HepG2 (cell line): ENCODE data around the gene CLHC1. TPM values are rescaled to one million over a fixed set of nuclear protein-coding genes. Genes with fewer than 3 reads are reported as not detected.

Experiments
- ARNT ChIP-seq: fragments of 450-650 bp; IDR thresholded peaks from 2 replicates; pipeline ENCODE4 v1.6.1; 2017
- ATF3 ChIP-seq: sonication (generic); formaldehyde crosslinking; IDR thresholded peaks from 2 replicates; pipeline ENCODE4 v1.4.0; 2020; ENCODE audit warnings: missing genetic modification reagents
- CREB1 ChIP-seq, 2 experiments: fragments of 450-650 bp in 1 of 2; IDR thresholded peaks; 2 replicates each; pipeline ENCODE4 v1.6.1; 2016 to 2017; ENCODE audit warnings: control low read depth in 1 of 2, mild to moderate bottlenecking in 1 of 2, missing compliant biosample characterization in 1 of 2, missing genetic modification characterization in 1 of 2
- HNRNPUL1 ChIP-seq: fragments of 200-400 bp; formaldehyde crosslinking; IDR thresholded peaks from 2 replicates; pipeline ENCODE4 v1.6.1; 2017; ENCODE audit warnings: low read depth, mild to moderate bottlenecking, low read length, moderate library complexity
- KDM5B ChIP-seq: sonication (generic); formaldehyde crosslinking; IDR thresholded peaks from 2 replicates; pipeline ENCODE4 v1.4.0; 2020; ENCODE audit warnings: missing genetic modification reagents, mild to moderate bottlenecking, borderline replicate concordance
- MYC ChIP-seq: sonication (generic); formaldehyde crosslinking; IDR thresholded peaks from 2 replicates; pipeline ENCODE4 v1.9.0; 2021; ENCODE audit warnings: missing genetic modification reagents, borderline replicate concordance
- MYNN ChIP-seq: sonication (generic); formaldehyde crosslinking; IDR thresholded peaks from 2 replicates; pipeline ENCODE4 v1.4.0; 2020; ENCODE audit warnings: mild to moderate bottlenecking, low read depth, missing genetic modification reagents
- PAXIP1 ChIP-seq: sonication (generic); formaldehyde crosslinking; conservative IDR thresholded peaks from 2 replicates; pipeline ENCODE4 v1.4.0; 2020; ENCODE audit warnings: mild to moderate bottlenecking, missing genetic modification reagents, moderate library complexity
- RFX1 ChIP-seq: fragments of 450-650 bp; IDR thresholded peaks from 2 replicates; pipeline ENCODE4 v1.6.1; 2017
- ZKSCAN1 ChIP-seq: fragments of 150-350 bp; IDR thresholded peaks from 2 replicates; pipeline ENCODE4 v1.6.1; 2014; ENCODE audit warnings: low read length
- ZKSCAN5 ChIP-seq: sonication (generic); formaldehyde crosslinking; IDR thresholded peaks from 2 replicates; pipeline ENCODE4 v1.5.1; 2020; ENCODE audit warnings: mild to moderate bottlenecking, missing genetic modification reagents
- ZNF124 ChIP-seq: sonication (generic); formaldehyde crosslinking; IDR thresholded peaks from 2 replicates; pipeline ENCODE4 v1.4.0; 2020; ENCODE audit warnings: missing genetic modification reagents
- ZNF20 ChIP-seq: sonication (generic); formaldehyde crosslinking; IDR thresholded peaks from 2 replicates; pipeline ENCODE4 v1.4.0; 2020; ENCODE audit warnings: mild to moderate bottlenecking, moderate library complexity, missing genetic modification reagents
- ZNF432 ChIP-seq: sonication (generic); formaldehyde crosslinking; IDR thresholded peaks from 2 replicates; pipeline ENCODE4 v1.5.0; 2020; ENCODE audit warnings: missing genetic modification reagents, mild to moderate bottlenecking, borderline replicate concordance
- ZNF501 ChIP-seq: sonication (generic); formaldehyde crosslinking; IDR thresholded peaks from 2 replicates; pipeline ENCODE4 v1.5.1; 2020; ENCODE audit warnings: mild to moderate bottlenecking, moderate library complexity, missing genetic modification reagents
- ZNF543 ChIP-seq: sonication (generic); formaldehyde crosslinking; IDR thresholded peaks from 2 replicates; pipeline ENCODE4 v1.4.0; 2020; ENCODE audit warnings: mild to moderate bottlenecking, missing genetic modification reagents
- ZNF556 ChIP-seq: sonication (generic); formaldehyde crosslinking; IDR thresholded peaks from 2 replicates; pipeline ENCODE4 v1.4.0; 2020; ENCODE audit warnings: mild to moderate bottlenecking, missing genetic modification reagents, borderline replicate concordance
- ZNF616 ChIP-seq: sonication (generic); formaldehyde crosslinking; IDR thresholded peaks from 2 replicates; pipeline ENCODE4 v1.5.0; 2020; ENCODE audit warnings: low read depth, mild to moderate bottlenecking, missing genetic modification reagents
- ZNF737 ChIP-seq: sonication (generic); formaldehyde crosslinking; IDR thresholded peaks from 2 replicates; pipeline ENCODE4 v1.5.0; 2020; ENCODE audit warnings: missing genetic modification reagents, mild to moderate bottlenecking, borderline replicate concordance
- polyA plus RNA-seq, 8 experiments: library from polyadenylated mRNA; depleted of rRNA in 3 of 8; stranded (reverse) in 7 of 8; unstranded in 1 of 8; fragments of >200 nt; fragmentation: Illumina TruSeq in 4 of 8; extraction: Trizol in 4 of 8; gene quantifications; 2 replicates each; pipeline versions ENCODE4 v1.2.1 to v1.2.3, GENCODE V29; 2011 to 2016; ENCODE audit warnings: low read depth in 4 of 8, missing spikeins in 1 of 8, mixed read lengths in 1 of 8; ENCODE audit not compliant: insufficient read depth in 1 of 8
- total RNA-seq, 5 experiments: library from RNA; depleted of rRNA; stranded (reverse); fragments of >200 nt; fragmentation: Illumina TruSeq; extraction: Trizol; gene quantifications; 2 replicates each; pipeline ENCODE4 v1.2.3, GENCODE V29; 2016; ENCODE audit warnings: low read depth in 1 of 5
- TF ChIP-seq, protein P1 (sequence below): sonication (generic); formaldehyde crosslinking; IDR thresholded peaks from 2 replicates; pipeline ENCODE4 v1.4.0; 2020; ENCODE audit warnings: missing genetic modification reagents
- TF ChIP-seq, protein P2 (sequence below): sonication (generic); formaldehyde crosslinking; conservative IDR thresholded peaks from 2 replicates; pipeline ENCODE4 v1.5.0; 2020; ENCODE audit warnings: missing genetic modification reagents
- TF ChIP-seq, protein P3 (sequence below): IDR thresholded peaks from 2 replicates; pipeline ENCODE4 v1.6.1; 2016; ENCODE audit warnings: missing compliant biosample characterization, missing genetic modification reagents, borderline replicate concordance

Gene CLHC1
- total and polyA plus RNA-seq, 2 of the 13 experiments (the other 11 are each of a cell fraction or from before 2014, with no cell fraction given), result 9.8 to 12.6 TPM

DNA sequence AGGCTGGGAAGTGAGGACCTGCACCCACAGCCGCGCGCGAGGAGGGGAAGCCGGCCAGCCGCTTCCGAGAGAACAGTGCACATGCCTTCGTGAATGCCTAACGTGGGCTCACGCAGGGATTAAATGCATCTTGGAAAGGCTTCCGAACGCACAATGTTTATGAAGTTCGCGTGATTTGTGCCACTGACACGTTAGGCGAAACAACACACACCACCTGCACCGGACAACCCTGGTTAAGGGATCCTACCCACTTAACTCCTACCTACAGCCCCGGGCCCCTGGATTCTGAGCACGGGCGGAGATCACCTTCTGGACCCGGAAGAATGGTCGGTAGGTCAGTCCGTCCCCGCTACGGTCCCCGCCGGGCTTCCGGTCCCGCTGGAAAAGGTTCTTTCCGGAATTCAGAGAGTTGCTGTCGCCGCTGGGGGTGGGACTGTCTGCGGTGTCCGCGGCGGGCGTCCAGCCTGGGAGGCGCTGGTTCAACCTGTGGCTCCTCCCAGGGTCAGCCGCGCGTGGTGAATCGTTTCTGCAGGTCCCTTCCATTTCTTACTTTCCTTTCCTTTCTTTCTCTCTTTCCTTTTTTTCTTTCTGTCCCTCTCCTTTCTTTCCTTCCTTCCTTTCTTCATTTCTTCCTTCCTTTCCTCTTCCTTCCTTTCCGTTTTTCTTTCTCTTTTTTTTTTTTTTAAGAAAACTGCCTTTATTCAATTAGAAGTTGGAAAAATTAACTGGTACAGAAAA is 37.0 kb upstream of the CLHC1 start, which contains the start of gene MTIF2 (continued):
- TF ChIP-seq, protein P1, sequence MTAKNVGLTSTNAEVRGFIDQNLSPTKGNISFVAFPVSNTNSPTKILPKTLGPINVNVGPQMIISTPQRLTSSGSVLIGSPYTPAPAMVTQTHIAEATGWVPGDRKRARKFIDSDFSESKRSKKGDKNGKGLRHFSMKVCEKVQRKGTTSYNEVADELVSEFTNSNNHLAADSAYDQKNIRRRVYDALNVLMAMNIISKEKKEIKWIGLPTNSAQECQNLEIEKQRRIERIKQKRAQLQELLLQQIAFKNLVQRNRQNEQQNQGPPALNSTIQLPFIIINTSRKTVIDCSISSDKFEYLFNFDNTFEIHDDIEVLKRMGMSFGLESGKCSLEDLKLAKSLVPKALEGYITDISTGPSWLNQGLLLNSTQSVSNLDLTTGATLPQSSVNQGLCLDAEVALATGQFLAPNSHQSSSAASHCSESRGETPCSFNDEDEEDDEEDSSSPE, result peak; percentile 89
- TF ChIP-seq ZKSCAN5 (CRISPR knock-in tag) (no peak), MYC (CRISPR knock-in tag) (peak; percentile 95), ZNF124 (CRISPR knock-in tag) (peak; percentile 96), MYNN (peak; percentile 75; the same call in 1 of the 2 replicates), KDM5B (CRISPR knock-in tag) (peak; percentile 98), ZKSCAN1 (peak; percentile 72), ZNF556 (peak; percentile 98), ZNF20 (CRISPR knock-in tag) (0 out of 2 replicates have a peak, but pooled peaks have one; percentile 64), PAXIP1 (CRISPR knock-in tag) (peak; percentile 81), ZNF543 (CRISPR knock-in tag) (peak; percentile 94), ZNF501 (peak; percentile 100), ATF3 (CRISPR knock-in tag) (peak; percentile 15; the same call in 1 of the 2 replicates), ZNF616 (peak; percentile 95), RFX1 (no peak), CREB1 (IDR thresholded peaks at IDR 0.05) (peak; percentile 69), CREB1 (CRISPR knock-in tag; IDR thresholded peaks at IDR 0.05) (peak; percentile 88), ZNF737 (CRISPR knock-in tag) (peak; percentile 95), ZNF432 (CRISPR knock-in tag) (peak; percentile 45; the same call in 1 of the 2 replicates), HNRNPUL1 (no peak), ARNT (no peak)
- TF ChIP-seq, protein P2, sequence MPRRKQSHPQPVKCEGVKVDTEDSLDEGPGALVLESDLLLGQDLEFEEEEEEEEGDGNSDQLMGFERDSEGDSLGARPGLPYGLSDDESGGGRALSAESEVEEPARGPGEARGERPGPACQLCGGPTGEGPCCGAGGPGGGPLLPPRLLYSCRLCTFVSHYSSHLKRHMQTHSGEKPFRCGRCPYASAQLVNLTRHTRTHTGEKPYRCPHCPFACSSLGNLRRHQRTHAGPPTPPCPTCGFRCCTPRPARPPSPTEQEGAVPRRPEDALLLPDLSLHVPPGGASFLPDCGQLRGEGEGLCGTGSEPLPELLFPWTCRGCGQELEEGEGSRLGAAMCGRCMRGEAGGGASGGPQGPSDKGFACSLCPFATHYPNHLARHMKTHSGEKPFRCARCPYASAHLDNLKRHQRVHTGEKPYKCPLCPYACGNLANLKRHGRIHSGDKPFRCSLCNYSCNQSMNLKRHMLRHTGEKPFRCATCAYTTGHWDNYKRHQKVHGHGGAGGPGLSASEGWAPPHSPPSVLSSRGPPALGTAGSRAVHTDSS (CRISPR knock-in tag), result no peak
- TF ChIP-seq, protein P3, sequence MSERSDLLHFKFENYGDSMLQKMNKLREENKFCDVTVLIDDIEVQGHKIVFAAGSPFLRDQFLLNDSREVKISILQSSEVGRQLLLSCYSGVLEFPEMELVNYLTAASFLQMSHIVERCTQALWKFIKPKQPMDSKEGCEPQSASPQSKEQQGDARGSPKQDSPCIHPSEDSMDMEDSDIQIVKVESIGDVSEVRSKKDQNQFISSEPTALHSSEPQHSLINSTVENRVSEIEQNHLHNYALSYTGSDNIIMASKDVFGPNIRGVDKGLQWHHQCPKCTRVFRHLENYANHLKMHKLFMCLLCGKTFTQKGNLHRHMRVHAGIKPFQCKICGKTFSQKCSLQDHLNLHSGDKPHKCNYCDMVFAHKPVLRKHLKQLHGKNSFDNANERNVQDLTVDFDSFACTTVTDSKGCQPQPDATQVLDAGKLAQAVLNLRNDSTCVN (CRISPR knock-in tag), result peak; percentile 93; the same call in 1 of the 2 replicates
